C4-2B (cell line): ENCODE data around the gene UGT1A1.

Source experiments
- CTCF ChIP-seq: fragments of 450-650 bp; conservative IDR thresholded peaks from 2 replicates; pipeline ENCODE4 v1.5.1; 2017; ENCODE audit warnings: mild to moderate bottlenecking
- ZFX ChIP-seq: fragments of 450-650 bp; IDR thresholded peaks from 2 replicates; pipeline ENCODE4 v1.6.1; 2017

- TF ChIP-seq CTCF (no peak), ZFX (no peak)
Measured at GRCh38 chr2:233743464-233744259, 16.4 kb upstream of the UGT1A1 start.
